Neural progenitor cell (in vitro differentiated cells): Measurements from ENCODE around the gene PARN.

Source experiments
- EZH2 ChIP-seq: fragments of 200-600 bp; sonication (generic); IDR thresholded peaks from 2 replicates; pipeline ENCODE4 v1.6.1; 2017; ENCODE audit warnings: antibody characterized with exemption, mild to moderate bottlenecking, moderate library complexity
- EZH2phosphoT487 ChIP-seq: fragments of 200-600 bp; sonication (generic); IDR thresholded peaks from 2 replicates; pipeline ENCODE4 v1.6.1; 2017; ENCODE audit warnings: antibody characterized with exemption
- TF ChIP-seq, protein P1 (sequence below): fragments of 200-600 bp; sonication (generic); IDR thresholded peaks from 2 replicates; pipeline ENCODE4 v1.5.1; 2017; ENCODE audit warnings: antibody characterized with exemption, mild to moderate bottlenecking

DNA sequence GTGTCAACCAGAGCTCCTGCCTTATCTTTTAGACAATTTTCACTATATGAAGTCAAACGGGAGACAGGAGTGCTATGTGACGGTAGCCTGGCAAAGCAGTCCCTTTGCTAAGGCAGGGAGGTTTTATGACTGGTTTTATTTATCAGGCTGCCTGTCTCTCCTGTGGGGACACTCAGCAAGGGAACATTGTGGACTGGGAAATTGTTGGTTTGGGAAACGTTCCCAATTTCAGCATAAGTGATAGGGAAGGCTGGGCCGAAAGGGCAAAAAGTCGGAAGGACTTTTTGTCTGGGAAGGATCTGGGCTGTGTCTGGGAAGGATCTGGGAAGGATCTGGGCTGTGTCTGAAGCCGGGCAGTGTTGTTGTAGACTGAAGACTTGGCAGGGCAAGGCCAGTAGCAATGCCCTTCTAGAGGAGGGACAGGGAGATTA is 211.2 kb downstream of the PARN start:
- TF ChIP-seq, protein P1, sequence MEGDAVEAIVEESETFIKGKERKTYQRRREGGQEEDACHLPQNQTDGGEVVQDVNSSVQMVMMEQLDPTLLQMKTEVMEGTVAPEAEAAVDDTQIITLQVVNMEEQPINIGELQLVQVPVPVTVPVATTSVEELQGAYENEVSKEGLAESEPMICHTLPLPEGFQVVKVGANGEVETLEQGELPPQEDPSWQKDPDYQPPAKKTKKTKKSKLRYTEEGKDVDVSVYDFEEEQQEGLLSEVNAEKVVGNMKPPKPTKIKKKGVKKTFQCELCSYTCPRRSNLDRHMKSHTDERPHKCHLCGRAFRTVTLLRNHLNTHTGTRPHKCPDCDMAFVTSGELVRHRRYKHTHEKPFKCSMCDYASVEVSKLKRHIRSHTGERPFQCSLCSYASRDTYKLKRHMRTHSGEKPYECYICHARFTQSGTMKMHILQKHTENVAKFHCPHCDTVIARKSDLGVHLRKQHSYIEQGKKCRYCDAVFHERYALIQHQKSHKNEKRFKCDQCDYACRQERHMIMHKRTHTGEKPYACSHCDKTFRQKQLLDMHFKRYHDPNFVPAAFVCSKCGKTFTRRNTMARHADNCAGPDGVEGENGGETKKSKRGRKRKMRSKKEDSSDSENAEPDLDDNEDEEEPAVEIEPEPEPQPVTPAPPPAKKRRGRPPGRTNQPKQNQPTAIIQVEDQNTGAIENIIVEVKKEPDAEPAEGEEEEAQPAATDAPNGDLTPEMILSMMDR, result no peak
- no peak for TF ChIP-seq EZH2
- TF ChIP-seq EZH2phosphoT487, result no peak
